ENCODE measurements around the gene IGDCC3.

Gene IGDCC3

GRCh38 chr15:65285291-65286068, 92.3 kb downstream of the IGDCC3 start:
- no peak for TF ChIP-seq CTCF (IDR thresholded peaks at IDR 0.05; ENCODE audit: extremely low read depth, missing control alignments)
- no peak for DNase-seq (ENCODE audit: low spot score)

- TF ChIP-seq CTCF (IDR thresholded peaks at IDR 0.05; ENCODE audit: extremely low read depth, missing control alignments): no peak
- DNase-seq (ENCODE audit: low spot score): no peak
Measured at GRCh38 chr15:65278480-65278879, 99.3 kb downstream of the IGDCC3 start.

All from GM20000 (cell line).